Fibroblast of the aortic adventitia (primary cell): ENCODE data around the gene CLSTN2. TPM values are rescaled to one million over a fixed set of nuclear protein-coding genes. Genes with fewer than 3 reads are reported as not detected.

Experiments
- DNase-seq: peaks from one replicate; pipeline ENCODE4 v3.0.0-alpha.2; 2010; ENCODE audit warnings: low read depth
- H3K4me3 ChIP-seq: 2 replicates; pipeline ENCODE4 v1.5.1; 2011; ENCODE audit warnings: low read depth, mild to moderate bottlenecking, control low read depth, low read length, moderate library complexity
- CTCF ChIP-seq: IDR thresholded peaks from 2 replicates; pipeline ENCODE4 v1.5.1; 2011; ENCODE audit warnings: mild to moderate bottlenecking, low read length, control low read depth, inconsistent platforms; ENCODE audit not compliant: insufficient read depth
- total RNA-seq: library from RNA; depleted of rRNA; stranded (reverse); fragments of >200 nt; gene quantifications from 2 replicates; pipeline ENCODE4 v1.2.3, GENCODE V29; 2012; ENCODE audit warnings: low replicate concordance

Gene CLSTN2
- total RNA-seq, 1 donor, result 3.2 TPM

- DNase-seq, result no peak
- no peak for TF ChIP-seq CTCF
- no peak overlapping the region for H3K4me3 ChIP-seq
These were observed 635.6 kb downstream of the CLSTN2 start for GRCh38 chr3:140570602-140571001.

- TF ChIP-seq CTCF, result no peak
- no peak for DNase-seq
- H3K4me3 ChIP-seq, result no peak overlapping the region
These were observed 636.9 kb downstream of the CLSTN2 start for GRCh38 chr3:140571836-140572235.

GRCh38 chr3:140572334-140572733, 637.3 kb downstream of the CLSTN2 start:
- no peak for DNase-seq
- no peak for TF ChIP-seq CTCF
- H3K4me3 ChIP-seq, result no peak overlapping the region

- DNase-seq, result no peak
- H3K4me3 ChIP-seq, result no peak overlapping the region
- no peak for TF ChIP-seq CTCF
These were observed 638.0 kb downstream of the CLSTN2 start for GRCh38 chr3:140573011-140573410.

GRCh38 chr3:140574375-140574774, 639.4 kb downstream of the CLSTN2 start:
- DNase-seq, result no peak
- no peak overlapping the region for H3K4me3 ChIP-seq
- no peak for TF ChIP-seq CTCF

- no peak overlapping the region for H3K4me3 ChIP-seq
- no peak for TF ChIP-seq CTCF
- DNase-seq, result no peak
These were observed 641.5 kb downstream of the CLSTN2 start for GRCh38 chr3:140576449-140576848.

GRCh38 chr3:140577911-140578310, 642.9 kb downstream of the CLSTN2 start:
- H3K4me3 ChIP-seq, result no peak overlapping the region
- TF ChIP-seq CTCF, result no peak
- DNase-seq, result no peak
